Measurements from ENCODE around the gene CC2D1A.
"Not testable (repeated sequence)": the region's sequence is repeated elsewhere in the genome, so short reads cannot be mapped to it uniquely, and the experiment has no call there.

CC2D1A gene

GRCh38 chr19:13962699-13963602 lies 57.0 kb downstream of the CC2D1A start:
- DNase-seq, result no peak

- DNase-seq, result no peak
These were observed 57.7 kb downstream of the CC2D1A start for GRCh38 chr19:13963603-13964105.

DNA sequence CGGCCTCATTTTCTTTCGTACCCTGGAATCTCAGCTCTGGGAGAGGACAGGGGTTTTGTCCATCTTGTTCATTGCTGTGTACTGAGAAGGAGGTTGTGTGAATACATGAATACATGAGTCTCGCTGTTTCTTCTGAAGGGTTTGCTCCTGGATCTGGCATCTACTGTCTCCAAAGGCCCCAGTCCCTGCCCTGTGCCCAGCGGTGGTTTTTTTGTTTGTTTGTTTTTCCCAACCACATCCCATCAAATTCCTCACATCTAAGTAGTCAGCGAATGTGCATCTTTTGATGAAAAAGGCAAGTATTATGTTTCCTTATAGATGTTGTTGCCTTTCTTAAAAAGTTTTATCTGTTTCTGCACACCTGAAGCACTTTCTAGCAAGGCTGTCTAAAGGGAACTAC lies 58.8 kb downstream of the CC2D1A start:
- no peak for DNase-seq

- DNase-seq, result no peak
These were observed 59.4 kb downstream of the CC2D1A start for GRCh38 chr19:13965377-13965896.

GRCh38 chr19:13965926-13966683 lies 60.1 kb downstream of the CC2D1A start:
- DNase-seq, result no peak

DNA sequence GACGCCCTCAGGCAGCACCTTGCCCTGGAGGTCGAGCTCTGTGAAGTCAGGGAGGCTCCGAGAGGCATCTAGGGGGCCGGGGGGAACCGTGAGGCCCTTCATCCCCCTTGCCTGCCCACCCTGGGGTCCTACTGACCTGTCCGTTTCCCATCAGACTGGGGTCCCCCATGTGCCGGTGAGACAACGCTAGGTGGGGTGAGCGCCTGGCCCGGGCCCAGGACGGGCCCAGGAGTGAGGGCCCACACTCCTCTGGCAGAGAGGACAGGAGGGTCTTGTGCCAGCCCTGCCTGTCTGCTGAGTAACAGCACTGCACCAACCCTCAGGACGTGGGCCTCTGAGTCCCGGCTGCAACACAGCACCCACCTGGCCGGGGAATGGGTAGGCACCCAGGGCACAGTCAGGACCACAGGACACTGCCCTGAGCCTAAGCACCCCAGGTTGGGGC lies 60.7 kb downstream of the CC2D1A start:
- DNase-seq, result no peak

- DNase-seq, result not testable (repeated sequence)
These were observed 61.2 kb downstream of the CC2D1A start for GRCh38 chr19:13967206-13967605.

DNA sequence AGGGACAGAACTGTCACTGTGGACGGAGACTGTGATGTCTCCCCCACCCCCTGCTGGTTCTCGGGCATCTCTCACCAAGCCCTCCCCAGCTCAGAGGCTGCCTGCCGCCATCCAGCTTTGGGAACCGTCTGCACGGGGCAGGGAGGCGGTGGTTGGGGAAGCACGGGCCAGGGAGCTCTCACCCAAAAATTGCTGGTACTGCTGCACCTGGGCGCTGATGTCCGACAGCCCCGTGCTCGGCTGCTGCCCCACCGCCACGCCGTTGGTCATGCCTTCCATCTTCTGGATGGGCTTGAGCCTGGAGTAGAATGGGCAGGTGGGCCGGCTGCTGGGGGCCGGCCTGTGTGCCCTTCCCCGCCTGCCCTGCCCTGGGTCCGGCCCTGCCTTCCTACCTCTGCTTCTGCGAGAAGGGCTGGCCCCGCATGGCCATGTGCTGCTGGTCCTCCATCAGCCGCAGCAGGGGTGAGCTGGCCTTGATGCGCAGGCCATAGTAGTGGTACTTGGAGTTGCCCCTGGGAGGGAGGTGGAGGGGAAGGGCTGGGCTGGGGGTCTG lies 62.5 kb downstream of the CC2D1A start:
- no peak for DNase-seq

DNA sequence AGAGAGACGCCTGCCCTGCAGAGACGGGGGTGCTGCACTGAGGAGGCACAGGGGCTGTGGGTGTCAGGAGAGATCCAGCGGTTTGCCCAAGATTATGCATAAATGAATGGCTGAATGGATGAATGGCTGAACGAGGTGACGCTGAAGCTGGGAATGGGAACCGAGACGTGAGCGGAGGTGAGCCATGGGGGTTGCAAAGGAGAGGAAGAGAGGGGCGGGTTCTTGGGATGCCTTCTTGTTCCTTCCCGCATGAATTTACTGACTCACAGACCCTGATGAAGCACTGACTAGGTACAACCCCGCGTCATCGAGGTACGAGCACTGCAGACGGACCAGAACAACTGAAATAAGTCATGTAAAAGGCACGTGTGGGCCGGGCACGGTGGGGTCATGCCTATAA lies 63.0 kb downstream of the CC2D1A start:
- no peak for DNase-seq

DNA sequence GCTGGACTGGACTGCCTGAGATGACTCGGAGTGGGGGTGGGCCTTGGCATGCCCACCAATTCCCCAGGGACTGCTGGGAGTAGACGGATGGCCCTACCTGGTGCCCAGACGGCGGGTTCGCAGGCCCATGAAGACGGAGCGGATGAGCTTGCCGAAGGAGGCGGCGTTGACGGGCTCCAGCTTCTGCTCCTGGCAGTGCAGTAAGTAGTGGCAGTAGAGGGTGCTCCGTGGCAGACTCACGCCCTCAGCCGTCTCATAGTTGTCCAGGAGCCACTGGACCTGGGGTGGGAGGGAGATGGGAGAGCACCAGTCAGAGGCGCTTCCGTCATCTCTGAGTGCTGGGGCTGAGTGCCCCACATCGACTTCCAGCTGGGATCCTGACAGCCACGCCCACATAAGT lies 63.9 kb downstream of the CC2D1A start:
- no peak for DNase-seq

- DNase-seq, result not testable (repeated sequence)
These were observed 65.9 kb downstream of the CC2D1A start for GRCh38 chr19:13971868-13972267.

- DNase-seq, result no peak
These were observed 66.6 kb downstream of the CC2D1A start for GRCh38 chr19:13972368-13973155.

GRCh38 chr19:13973479-13973878 lies 67.5 kb downstream of the CC2D1A start:
- DNase-seq, result not testable (repeated sequence)

DNA sequence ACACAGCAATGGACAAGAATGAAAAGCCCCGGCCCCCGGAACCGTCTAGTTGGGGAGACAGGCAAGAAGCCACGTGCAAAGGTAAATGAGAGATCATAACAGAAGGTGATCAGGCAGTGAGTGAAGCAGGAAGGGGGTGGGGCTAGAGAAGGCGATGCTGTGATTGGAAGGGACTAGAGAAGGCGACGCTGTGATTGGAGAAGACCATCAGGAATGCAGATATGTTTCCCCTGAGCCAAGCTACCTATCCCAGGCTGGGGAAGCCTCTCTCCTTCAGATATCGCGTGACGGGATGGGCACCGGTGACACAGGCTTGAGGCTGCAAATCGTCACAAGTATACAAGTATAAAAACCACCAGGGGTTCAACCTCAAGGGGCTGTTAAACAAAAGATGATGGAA lies 68.1 kb downstream of the CC2D1A start:
- DNase-seq, result peak in 1 of 14 donors; percentile 82

DNA sequence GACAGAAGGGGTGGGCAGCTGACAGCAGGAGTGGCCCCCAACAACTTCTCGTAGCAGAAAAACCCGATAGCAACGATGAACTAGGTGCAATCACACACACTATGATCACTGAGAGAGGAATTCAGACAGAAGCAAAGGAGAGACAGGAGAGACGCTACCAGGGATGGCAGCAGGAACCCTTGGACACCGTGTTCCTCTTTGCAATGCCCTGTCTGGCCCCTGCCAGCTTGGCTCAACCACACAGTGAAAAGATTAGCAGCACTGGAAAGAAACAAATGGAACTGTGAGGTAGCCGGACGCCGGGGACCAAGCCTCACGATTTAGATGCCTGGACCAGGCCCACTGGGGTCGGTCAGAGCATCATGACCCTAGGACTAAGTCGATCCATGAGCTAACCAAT lies 69.9 kb downstream of the CC2D1A start:
- DNase-seq, result peak in 1 of 14 donors; percentile 70

DNA sequence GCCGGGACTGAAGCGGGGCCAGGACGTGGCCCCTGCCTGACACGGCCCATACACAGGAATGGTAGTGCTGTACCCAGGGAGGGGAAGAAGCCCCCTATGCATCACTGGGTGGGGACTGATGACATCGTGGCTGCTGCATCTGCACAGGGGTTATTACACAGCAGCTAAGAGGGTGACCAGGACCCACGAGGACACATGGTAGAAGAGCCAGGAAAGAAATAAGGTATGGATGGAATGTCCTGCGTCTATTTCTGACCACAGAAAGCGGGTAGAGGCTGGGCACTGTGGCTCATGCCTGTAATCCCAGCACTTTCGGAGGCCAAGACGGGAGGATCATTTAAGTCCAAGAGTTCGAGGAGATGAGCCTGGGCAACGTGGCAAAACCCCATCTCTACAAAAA lies 70.4 kb downstream of the CC2D1A start:
- DNase-seq, result no peak

GRCh38 chr19:13977803-13978202 lies 71.8 kb downstream of the CC2D1A start:
- no peak for DNase-seq

DNA sequence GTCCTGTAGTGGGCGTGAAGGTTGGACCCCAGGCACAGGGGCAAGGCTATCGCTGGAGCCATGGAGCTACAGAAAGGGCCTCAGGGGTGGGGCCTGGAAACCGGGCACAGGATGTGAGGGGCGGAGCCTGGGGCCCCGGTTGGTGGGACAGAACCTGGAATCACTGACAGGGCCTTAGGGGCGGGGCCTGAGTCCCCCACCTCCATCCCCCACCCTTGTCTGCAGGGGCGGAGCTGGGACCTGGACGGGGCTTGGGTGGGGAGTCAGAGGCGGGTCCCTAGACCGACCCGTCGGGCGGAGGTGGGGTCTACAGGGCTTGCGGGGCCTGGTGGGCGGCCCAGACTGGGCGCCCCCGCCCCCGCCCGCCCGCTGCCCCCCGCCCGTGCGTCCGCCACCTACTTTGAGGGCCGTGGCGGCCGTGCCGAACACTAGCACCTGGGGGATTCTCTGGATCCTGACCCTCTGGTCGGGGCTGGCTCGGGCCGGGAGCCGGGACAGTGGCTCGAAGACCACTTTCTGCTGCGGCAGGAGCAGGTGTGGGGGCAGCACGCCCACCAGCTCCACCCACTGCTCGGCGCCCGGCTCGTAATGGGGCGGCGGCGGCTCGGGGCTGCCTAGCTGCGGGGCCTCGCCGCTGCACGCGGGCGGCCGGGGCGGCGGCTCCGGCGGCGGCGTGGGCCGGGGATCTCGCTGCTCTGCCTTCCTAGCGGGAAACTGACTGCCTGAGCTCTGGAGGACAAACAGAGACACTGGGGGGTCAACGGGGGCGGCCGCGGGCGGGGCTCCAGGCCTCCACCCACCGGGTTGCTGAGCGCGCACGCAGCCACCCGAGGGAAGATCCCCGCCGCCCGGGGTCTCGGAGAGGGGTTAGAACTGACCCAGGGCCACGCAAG lies 72.6 kb downstream of the CC2D1A start:
- peak in 8 of 14 donors; percentile 9 to 62 (median 32) for DNase-seq

- DNase-seq, result peak in 1 of 14 donors; percentile 9
These were observed 73.2 kb downstream of the CC2D1A start for GRCh38 chr19:13979244-13979615.

GRCh38 chr19:13979686-13980085 lies 73.7 kb downstream of the CC2D1A start:
- DNase-seq, result no peak

DNA sequence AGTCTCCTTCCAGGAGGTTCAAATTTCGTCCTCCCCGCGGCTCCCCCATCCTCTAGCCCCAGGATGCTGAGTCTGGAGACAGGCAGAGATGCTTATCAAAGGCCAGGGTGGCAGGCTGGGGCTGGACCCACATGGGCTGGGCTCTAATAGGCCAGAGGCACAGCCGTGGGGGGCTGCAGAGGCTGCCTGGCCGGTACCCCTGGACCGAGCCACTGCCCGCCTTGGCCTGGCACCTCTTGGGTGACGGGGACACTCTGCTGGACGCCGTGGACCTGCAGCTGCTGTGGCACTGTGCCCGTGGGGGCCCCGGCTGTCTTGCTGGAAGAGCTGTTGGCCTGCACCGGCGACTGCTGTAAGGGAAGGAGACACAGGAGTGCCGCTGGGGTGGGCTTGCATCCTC lies 74.3 kb downstream of the CC2D1A start:
- no peak for DNase-seq

All from C1 segment of cervical spinal cord (tissue), 14 donors.